Activated naive CD4-positive, alpha-beta T cell treated with anti-CD3 and anti-CD28 coated beads, Interleukin-2, amount 50 U/mL, for 72 hours (primary cell): ENCODE data around the gene NSD2. TPM values are rescaled to one million over a fixed set of nuclear protein-coding genes. Genes with fewer than 3 reads are reported as not detected.
A peak's percentile ranks its signal among the peaks of the same experiment; 100 is the strongest.

Experiments
- ATAC-seq, 2 donors: fragments of 150-1000 bp; cut with Tn5 transposase; 2 replicates each; pipeline ENCODE4 v1.10.0; 2021; ENCODE audit warnings: mild to moderate bottlenecking in 2 of 2, moderate library complexity in 2 of 2
- DNase-seq, 2 donors: peaks; one replicate each; pipeline ENCODE4 v3.0.0; 2021 to 2022; ENCODE audit warnings: low spot score in 2 of 2
- H3K27ac Mint-ChIP-seq, 2 donors: one replicate each; pipeline ENCODE4 v1.8.0; 2022; ENCODE audit warnings: mild to moderate bottlenecking in 2 of 2, mixed read lengths in 2 of 2
- H3K36me3 Mint-ChIP-seq, 2 donors: one replicate each; pipeline ENCODE4 v1.8.0; 2022; ENCODE audit warnings: mixed read lengths in 2 of 2
- H3K9me3 Mint-ChIP-seq, 2 donors: one replicate each; pipeline ENCODE4 v1.8.0; 2022; ENCODE audit warnings: mixed read lengths in 2 of 2
- total RNA-seq, 2 donors: library from RNA; stranded (reverse); gene quantifications; one replicate each; pipeline ENCODE4 v1.2.3, GENCODE V29; 2022

NSD2 gene
- total RNA-seq, 2 donors from 2014 or later, result 233 to 254 TPM

DNA sequence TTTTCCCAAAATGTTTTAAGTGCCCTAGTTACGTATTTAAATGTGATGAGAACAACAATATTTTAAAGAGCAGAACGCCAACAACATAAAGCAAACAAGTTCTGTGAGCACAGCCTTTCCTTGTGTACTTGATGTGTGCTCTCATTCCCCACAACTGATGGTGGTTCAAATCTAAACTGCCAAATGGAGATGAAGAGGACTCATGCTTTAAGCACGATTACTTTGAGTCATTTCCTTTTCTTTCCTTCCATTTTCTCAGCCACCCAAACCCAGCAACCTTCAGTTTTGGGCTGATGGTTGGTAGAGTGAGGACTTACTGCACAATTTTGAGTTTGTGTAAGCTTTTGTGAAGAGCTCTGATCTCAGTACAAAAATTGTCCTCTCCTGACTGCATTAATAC is 1.7 kb downstream of the NSD2 start:
- H3K9me3 Mint-ChIP-seq, result no peaks in the 10 kb centered on the region
- peak; percentile 49 to 53 for ATAC-seq
- peak overlapping the region; percentile 87 to 100 for H3K27ac Mint-ChIP-seq

DNA sequence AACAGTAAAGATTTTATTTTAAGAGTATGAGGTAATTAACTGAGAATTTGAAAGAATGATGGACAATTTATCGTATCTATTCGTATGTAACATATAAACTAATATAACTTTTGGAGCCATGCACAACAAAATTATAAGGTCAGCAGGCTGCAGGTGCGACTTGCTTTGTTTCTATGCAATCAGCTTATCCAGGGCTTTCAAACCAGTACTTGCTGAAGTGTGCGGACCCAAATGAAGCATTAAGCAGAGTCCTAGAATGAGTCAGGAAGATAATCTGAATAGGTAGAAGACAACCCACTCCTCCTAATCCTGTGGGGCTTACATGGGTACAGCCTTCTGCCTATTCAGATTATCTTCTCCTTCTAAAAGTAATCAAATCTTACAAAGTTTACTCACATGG is 2.1 kb downstream of the NSD2 start:
- H3K9me3 Mint-ChIP-seq, result no peaks in the 10 kb centered on the region
- ATAC-seq, result no peak
- peaks cover 13 to 29% of the 10 kb centered on the region in 2 donors for H3K36me3 Mint-ChIP-seq
- no peak for DNase-seq
- peak overlapping the region; percentile 87 to 100 for H3K27ac Mint-ChIP-seq

More for the DNA sequence above, 1.7 kb downstream of the NSD2 start:
- H3K36me3 Mint-ChIP-seq, result peaks cover 13 to 29% of the 10 kb centered on the region in 2 donors
- peak in 1 of 2 donors; percentile 56 for DNase-seq

DNA sequence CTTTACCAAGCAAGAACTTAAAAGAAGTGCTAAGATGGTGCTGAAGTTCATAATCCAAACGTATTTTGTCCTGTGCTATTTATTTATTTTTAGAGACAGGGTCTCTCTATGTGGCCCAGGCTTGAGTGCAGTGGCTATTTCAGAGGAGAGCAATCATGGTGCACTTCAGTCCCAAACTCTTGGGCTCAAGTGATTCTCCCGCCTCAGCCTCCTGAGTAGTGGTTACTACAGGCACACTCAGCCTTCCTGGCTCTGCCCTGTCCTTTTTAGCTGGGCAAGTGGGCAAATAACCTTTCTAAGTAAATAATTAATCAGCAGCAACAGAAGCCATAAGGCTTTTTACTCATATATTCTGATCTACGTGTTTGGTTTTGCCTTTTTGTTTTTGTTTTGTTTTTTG is 2.6 kb downstream of the NSD2 start:
- peaks cover 13 to 29% of the 10 kb centered on the region in 2 donors for H3K36me3 Mint-ChIP-seq
- no peak overlapping the region for H3K27ac Mint-ChIP-seq
- ATAC-seq (no peak), DNase-seq (no peak)
- no peaks in the 10 kb centered on the region for H3K9me3 Mint-ChIP-seq

DNA sequence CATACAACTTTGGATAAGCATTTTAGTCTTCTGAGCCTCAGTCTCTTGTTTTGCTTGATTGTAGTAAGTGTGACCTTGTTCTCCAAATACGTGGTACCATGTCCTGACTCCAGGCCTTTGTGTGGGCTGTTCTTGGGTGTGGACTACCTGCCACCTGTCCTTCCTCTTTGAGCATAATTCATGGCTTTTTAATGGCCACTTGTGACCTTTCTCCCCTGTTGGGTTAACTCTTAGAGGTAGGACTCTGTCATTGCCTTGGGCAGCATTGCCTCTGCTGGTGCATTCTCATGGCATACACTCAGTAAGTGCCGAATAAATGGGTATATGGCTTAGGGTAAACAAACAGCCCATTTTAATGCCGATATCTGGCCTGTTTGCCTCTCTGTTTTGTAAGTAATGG is 3.0 kb downstream of the NSD2 start:
- DNase-seq, result no peak
- H3K9me3 Mint-ChIP-seq, result no peaks in the 10 kb centered on the region
- ATAC-seq, result no peak
- no peak overlapping the region for H3K27ac Mint-ChIP-seq
- H3K36me3 Mint-ChIP-seq, result peaks cover 13 to 29% of the 10 kb centered on the region in 2 donors

DNA sequence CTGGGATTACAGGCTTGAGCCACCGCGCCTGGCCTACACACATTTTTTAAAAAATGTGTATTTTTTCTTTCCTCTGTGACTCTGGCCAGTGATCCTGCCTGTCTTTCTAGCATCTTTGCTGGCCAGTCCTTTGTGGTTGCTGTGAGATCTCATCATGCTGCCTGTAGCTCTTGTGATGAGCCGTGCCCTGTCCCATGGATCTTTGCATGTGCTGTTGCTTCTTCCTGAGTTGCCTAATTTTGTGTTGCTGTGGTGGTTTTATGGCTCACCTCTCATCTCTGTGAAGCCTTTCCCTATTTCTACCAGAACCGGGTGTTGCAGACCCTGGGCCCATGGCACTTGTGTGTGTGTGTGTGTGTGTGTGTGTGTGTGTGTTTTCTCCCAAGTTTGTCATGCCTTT is 8.3 kb downstream of the NSD2 start:
- no peaks in the 10 kb centered on the region for H3K9me3 Mint-ChIP-seq
- ATAC-seq (no peak), DNase-seq (no peak)
- H3K27ac Mint-ChIP-seq, result no peak overlapping the region
- H3K36me3 Mint-ChIP-seq, result peaks cover 8 to 20% of the 10 kb centered on the region in 2 donors

DNA sequence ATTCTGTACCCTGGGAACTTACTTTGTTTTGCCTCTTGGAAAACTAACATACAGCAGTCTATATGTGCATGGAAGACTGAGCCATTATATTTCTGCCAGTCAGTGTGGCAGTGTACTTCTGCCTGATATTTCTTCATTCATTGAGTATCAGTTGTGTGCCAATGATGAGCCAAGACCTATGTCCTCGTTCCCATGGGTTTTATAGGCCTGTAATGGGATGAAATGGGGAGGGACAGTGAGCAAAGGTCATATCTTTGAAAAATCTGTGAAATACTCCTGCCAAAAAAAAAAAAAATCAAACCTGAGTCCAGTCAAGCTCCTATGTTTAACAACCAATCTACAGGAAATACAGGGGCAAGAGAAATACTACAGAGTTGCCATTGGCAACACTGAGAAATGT is 9.1 kb downstream of the NSD2 start:
- Mint-ChIP-seq H3K36me3 (peaks cover 7 to 20% of the 10 kb centered on the region in 2 donors), H3K9me3 (no peaks in the 10 kb centered on the region), H3K27ac (no peak overlapping the region)
- ATAC-seq (no peak), DNase-seq (no peak)

DNA sequence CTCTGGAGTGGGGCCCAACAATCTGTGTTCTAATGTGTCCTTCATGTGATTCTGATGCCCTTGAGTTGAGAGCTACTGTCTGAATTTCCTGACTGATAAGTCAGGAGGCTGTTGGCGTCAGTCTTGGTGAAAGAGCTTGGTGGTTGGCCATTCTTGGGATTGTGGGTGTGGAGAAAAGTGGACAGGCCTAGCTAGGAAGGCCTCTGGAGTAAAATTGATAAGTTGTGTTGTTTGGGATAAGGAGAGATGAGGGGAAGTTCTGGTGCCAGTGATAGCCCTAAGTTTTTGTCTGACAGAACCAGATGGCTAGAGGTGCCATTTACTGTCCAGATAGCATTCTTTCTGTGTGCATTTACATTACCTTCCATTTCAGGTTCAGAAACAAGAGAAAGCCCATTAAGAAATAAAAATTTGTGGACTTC is 11.7 kb downstream of the NSD2 start:
- H3K36me3 Mint-ChIP-seq, result peaks cover 4 to 18% of the 10 kb centered on the region in 2 donors
- DNase-seq (no peak), ATAC-seq (no peak)
- no peak overlapping the region for H3K27ac Mint-ChIP-seq
- H3K9me3 Mint-ChIP-seq, result no peaks in the 10 kb centered on the region

DNA sequence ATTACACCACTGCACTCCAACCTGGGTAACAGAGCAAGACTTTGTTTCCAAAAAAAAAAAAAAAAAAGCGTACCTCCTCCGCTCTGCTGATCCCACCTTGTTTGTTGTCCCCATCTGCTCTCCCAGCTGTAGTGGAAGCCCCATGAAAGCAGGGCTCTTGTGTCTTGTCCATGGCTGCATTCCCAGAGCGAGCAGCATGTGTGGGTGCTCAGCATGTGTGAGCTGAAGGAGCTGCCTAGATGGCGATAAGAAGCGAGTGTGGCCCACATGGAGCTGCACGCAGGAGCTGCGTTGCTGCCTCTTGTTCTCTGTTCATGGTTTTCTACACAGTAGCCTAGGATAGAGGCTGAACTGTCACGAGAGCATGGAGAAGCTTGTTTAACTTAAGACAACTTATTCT is 12.4 kb downstream of the NSD2 start:
- peaks cover 4 to 18% of the 10 kb centered on the region in 2 donors for H3K36me3 Mint-ChIP-seq

DNA sequence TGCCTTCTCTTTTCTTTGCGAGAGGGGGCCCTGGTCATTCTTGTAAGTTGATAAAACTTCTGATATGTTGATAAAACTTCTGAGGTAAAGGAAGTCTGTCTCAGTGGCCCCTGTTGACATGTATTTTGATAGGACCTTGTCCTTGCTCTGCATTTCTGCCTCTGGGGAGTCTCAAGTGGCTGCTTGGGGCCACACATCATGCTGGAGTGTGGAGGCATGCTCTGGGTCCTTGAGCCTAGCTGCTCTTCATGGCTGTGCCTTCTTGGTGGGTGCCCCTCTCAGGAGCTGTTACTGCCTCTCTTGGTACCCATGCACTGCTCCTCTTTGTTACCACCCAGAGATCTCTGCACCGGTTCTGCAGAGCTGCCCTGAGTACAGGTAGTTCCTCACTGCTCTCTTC is 14.2 kb downstream of the NSD2 start:
- Mint-ChIP-seq H3K27ac (no peak overlapping the region), H3K36me3 (peaks cover 4 to 25% of the 10 kb centered on the region in 2 donors), H3K9me3 (no peaks in the 10 kb centered on the region)
- ATAC-seq, result no peak
- DNase-seq, result no peak

More for the DNA sequence above, 12.4 kb downstream of the NSD2 start:
- Mint-ChIP-seq H3K27ac (no peak overlapping the region), H3K9me3 (no peaks in the 10 kb centered on the region)
- DNase-seq, result no peak
- no peak for ATAC-seq

DNA sequence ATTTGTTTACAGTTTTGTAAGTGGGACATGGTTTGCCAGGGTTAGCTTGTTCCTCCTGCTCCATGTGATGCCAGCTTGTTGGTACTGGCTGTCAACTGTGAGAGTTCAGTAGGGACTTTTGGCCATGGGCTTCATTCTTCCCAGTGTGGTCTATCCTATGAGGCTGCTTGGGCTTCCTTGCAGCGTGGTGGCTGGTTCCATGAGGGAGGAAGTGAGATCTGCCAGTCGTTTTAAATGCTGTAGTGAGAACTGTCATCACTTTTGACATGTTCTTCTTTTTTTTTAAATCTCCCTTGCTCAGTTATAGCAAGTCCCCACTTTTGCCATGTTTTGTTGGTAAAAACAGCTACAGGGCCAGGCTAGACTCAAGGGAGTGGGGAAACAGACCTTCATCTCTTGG is 15.9 kb downstream of the NSD2 start:
- no peaks in the 10 kb centered on the region for H3K9me3 Mint-ChIP-seq
- DNase-seq (no peak), ATAC-seq (no peak)
- H3K27ac Mint-ChIP-seq, result no peak overlapping the region
- H3K36me3 Mint-ChIP-seq, result peaks cover 4 to 23% of the 10 kb centered on the region in 2 donors

DNA sequence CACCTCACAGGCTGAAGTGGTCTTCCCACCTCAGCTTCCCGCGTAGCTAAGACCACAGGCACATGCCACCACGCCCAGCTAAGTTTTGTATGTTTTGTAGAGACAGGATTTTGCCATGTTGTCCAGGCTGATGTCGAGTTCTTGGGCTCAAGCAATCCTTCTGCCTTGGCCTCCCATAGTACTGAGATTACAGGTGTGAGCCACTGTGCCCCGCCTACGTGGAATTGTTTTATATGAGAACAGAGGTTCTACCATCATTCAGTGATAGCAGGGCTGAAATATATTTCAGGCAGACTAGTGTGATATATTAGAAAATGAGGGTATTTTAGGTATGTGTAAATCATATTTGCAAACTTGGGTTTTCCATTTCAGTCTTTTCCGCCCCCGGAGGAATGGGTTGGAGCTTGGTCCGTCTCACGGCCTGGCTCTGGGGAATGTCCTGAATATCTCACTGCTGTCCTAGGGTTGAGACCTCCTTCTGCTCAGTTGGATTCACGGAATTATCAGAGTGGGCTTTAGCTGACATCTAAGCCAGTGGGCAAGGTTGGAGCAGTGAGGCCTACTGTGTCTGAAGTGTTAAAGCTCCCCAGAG is 19.9 kb downstream of the NSD2 start:
- Mint-ChIP-seq H3K27ac (no peak overlapping the region), H3K36me3 (peaks cover 4 to 23% of the 10 kb centered on the region in 2 donors)
- no peak for DNase-seq

DNA sequence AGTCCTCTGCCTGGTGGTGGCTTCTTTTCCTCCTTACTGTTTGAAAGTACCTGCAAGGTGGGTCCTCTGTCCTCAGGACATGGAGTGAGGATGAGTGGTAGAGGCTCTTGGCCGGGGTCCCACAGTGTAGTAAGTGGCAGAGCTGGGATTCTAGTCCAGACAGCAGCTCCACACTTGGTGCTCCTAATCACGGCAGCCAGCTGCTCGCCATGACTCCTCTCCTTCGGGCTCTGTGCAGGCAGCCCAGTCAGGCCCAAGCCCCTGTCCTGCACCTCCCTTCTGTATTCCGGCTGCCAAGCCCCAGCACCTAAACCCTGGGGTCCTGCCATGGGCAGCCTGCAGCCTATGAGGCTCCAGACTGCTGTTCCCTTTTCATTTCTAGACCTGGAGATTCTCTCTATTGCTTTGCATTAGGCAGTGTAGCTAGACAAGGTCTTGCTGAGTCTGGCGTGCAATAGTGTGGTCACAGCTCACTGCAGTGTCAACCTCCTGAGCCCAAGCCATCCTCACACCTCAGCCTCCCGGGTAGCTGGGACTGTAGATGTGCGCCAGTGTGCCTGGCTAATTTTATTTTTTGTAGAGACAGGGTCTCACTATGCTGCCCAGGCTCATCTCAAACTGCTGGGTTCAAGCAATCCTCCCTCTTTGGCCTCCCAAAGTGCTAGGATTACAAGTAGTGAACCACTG is 24.9 kb downstream of the NSD2 start:
- Mint-ChIP-seq H3K36me3 (peaks cover 7 to 20% of the 10 kb centered on the region in 2 donors), H3K27ac (no peak overlapping the region), H3K9me3 (no peaks in the 10 kb centered on the region)
- ATAC-seq (no peak), DNase-seq (no peak)

More for the DNA sequence above, 19.9 kb downstream of the NSD2 start:
- no peak for ATAC-seq
- no peaks in the 10 kb centered on the region for H3K9me3 Mint-ChIP-seq

DNA sequence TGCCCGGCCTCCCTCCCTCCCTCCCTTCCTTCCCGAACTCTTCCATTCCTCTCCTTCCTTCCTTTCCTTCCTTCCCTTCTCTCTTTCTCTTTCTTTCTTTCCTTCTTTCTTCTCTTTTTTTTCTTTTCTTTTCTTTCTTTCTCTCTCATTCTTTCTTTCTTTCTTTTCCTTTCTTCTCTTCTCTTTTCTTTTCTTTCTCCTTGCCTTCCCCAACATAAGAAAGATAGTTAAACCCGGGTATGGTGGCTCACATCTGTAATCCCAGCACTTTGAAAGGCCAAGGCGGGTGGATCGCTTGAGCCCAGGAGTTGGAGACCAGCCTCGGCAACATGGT is 25.4 kb downstream of the NSD2 start:
- Mint-ChIP-seq H3K9me3 (no peaks in the 10 kb centered on the region), H3K36me3 (peaks cover 8 to 21% of the 10 kb centered on the region in 2 donors), H3K27ac (peak overlapping the region in 1 of 2 donors; percentile 32)
- DNase-seq (no peak), ATAC-seq (no peak)

DNA sequence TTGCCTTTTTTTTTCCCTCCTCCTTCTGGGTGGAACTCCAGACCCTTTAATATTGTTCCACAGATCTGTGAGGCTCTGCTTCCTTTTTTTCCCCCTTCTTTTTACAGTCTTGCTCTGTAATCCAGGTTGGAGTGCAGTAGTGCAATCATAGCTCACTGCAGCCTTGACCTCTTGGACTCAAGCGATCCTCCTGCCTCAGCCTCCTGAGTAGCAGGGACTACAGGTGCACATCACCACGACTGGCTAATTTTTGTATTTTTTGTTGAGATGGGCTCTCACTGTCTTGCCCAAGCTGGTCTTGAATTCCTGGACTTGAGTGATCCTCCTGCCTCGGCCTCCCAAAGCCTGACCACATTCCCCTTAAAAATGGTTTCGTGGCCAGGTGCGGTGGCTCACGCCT is 26.8 kb downstream of the NSD2 start:
- DNase-seq, result no peak
- no peaks in the 10 kb centered on the region for H3K9me3 Mint-ChIP-seq
- peak overlapping the region in 1 of 2 donors; percentile 85 for H3K27ac Mint-ChIP-seq
- H3K36me3 Mint-ChIP-seq, result peaks cover 10 to 24% of the 10 kb centered on the region in 2 donors
- no peak for ATAC-seq

DNA sequence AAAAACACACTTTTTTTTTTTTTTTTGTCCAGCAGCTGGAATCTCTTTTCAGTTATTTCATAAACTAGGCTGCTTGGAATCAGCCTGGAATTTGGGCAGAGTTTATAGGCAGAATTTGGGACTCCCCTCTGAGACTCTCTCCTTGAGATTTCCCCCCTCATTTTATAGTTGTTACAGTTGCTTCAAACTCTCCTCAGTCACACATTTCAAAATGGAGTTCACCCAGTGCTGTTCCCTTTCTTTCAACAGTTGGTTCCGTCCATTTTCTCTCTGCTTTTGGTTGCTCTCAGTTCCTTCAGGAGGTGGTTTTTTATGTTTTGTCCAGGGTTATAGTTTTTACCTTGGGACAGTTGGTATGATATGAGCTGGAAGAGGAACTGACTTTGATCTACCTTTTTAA is 27.5 kb downstream of the NSD2 start:
- DNase-seq (no peak), ATAC-seq (no peak)
- Mint-ChIP-seq H3K36me3 (peaks cover 16 to 31% of the 10 kb centered on the region in 2 donors), H3K9me3 (no peaks in the 10 kb centered on the region), H3K27ac (no peak overlapping the region)

DNA sequence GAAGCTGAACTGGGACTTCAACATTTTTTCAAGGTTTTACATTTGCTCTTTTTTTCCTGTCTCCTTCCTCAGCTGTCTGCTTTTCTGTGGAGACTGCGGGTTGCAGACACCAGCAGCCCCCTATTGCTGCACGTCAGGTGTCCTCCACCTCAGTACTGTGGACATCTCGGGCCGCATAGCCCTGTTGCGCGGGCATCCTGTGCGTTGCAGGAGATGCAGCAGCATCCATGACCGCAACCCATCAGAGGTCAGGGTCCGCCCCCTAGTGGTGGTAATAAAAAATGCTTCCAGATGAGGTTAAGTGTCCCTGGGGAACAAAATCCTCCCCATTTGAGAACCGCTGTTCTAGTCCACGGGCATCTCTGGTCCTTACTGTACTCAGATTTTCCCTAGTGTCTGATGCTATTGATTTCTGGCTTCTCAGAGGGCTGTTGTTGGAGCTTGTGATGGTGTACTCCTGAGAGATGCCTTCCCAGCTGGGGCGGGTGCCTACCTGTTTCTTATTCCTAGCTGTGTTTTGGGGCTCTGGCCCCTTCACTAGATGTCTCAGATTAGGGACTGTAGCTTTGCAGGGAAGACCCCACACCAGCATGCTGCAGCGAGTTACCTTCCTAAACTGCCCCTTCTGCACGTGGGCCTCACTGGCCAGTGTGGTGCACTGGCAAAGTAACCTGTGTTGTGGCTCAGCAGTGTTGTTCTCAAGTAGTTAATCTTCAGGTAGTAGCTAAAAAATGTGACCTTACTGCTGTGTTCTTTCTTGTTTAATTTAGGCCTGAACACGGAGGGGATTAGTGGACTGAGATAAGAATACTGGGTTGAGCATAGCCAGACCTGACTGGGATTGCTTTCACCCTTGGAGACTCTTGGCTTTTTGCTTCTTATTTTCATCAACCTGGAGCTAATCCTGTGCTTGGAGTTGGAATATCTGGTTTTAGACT is 28.2 kb downstream of the NSD2 start:
- Mint-ChIP-seq H3K27ac (peak overlapping the region in 1 of 2 donors; percentile 58), H3K36me3 (peaks cover 18 to 38% of the 10 kb centered on the region in 2 donors), H3K9me3 (no peaks in the 10 kb centered on the region)
- DNase-seq (peak; percentile 62 to 76), ATAC-seq (peak; percentile 94 to 96)

DNA sequence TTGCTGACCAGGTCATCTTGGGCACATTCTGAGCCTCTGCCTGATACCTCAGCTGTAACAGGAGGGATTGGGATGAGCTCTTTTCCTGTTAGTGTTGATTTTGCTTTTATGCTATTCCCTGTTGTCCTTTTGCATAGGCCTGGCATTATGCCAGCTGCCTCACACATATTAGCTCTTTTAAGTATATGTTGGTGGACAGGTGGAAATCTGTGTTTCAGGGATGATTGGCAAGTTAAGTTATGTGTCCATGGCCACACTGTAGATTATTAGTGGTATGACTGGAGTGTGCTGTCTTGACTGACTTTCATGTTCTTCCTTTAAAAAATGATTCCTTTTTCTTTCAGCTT is 28.9 kb downstream of the NSD2 start:
- DNase-seq (no peak), ATAC-seq (no peak)
- Mint-ChIP-seq H3K36me3 (peaks cover 24 to 45% of the 10 kb centered on the region in 2 donors), H3K9me3 (no peaks in the 10 kb centered on the region), H3K27ac (no peak overlapping the region)
